GM12801 (cell line): ENCODE results near the gene MYO5A.

Source experiments
- TF ChIP-seq, protein P1 (sequence below): IDR thresholded peaks from one replicate; pipeline ENCODE4 v1.5.1; 2011; ENCODE audit warnings: control low read depth; ENCODE audit not compliant: insufficient read length; ENCODE audit errors: extremely low read depth

The MYO5A gene

GRCh38 chr15:52334491-52335160, 194.1 kb downstream of the MYO5A start:
- TF ChIP-seq, protein P1, sequence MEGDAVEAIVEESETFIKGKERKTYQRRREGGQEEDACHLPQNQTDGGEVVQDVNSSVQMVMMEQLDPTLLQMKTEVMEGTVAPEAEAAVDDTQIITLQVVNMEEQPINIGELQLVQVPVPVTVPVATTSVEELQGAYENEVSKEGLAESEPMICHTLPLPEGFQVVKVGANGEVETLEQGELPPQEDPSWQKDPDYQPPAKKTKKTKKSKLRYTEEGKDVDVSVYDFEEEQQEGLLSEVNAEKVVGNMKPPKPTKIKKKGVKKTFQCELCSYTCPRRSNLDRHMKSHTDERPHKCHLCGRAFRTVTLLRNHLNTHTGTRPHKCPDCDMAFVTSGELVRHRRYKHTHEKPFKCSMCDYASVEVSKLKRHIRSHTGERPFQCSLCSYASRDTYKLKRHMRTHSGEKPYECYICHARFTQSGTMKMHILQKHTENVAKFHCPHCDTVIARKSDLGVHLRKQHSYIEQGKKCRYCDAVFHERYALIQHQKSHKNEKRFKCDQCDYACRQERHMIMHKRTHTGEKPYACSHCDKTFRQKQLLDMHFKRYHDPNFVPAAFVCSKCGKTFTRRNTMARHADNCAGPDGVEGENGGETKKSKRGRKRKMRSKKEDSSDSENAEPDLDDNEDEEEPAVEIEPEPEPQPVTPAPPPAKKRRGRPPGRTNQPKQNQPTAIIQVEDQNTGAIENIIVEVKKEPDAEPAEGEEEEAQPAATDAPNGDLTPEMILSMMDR, result no peak

GRCh38 chr15:52331490-52332240, 197.0 kb downstream of the MYO5A start:
- TF ChIP-seq, protein P1, result no peak

GRCh38 chr15:52329987-52330386, 198.7 kb downstream of the MYO5A start:
- TF ChIP-seq, protein P1, result no peak

DNA sequence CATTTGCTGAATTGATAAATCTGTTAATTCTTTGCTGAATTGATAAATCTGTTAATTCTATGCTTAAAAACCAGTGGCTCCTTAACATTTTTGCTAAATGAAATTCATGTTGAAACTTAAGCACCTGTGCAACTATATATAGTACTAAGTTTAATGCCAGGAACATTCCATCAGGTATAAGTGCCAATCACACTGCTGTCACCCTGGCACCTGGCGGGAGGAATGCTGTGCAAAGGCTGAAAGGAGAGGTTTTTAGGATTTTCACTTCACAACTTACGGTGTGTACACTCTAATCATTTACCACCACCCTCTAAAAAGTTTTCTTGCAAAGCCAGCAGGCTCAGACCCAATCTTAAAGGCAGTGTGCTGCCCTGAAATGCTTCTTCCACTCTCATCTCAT, 199.5 kb downstream of the MYO5A start:
- TF ChIP-seq, protein P1, result no peak

DNA sequence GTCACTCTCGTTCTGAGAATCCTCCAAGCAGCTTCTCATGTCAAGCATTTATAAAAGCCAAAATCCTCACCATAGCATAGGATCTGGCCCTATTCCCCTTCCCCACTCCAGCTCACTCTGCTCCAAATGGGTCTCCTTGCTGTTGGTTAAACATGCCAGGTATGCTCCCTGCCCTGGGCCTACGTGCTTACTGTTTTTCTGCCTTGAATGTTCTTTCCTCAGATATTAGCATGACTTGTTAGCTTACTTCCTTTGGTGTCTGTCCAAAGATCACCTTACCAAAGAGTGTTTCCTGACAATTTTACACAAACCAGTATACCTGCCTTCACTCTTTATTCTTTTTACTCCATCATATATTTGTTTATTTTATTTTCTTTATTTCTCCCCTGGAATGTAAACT, 200.0 kb downstream of the MYO5A start:
- TF ChIP-seq, protein P1, result no peak

DNA sequence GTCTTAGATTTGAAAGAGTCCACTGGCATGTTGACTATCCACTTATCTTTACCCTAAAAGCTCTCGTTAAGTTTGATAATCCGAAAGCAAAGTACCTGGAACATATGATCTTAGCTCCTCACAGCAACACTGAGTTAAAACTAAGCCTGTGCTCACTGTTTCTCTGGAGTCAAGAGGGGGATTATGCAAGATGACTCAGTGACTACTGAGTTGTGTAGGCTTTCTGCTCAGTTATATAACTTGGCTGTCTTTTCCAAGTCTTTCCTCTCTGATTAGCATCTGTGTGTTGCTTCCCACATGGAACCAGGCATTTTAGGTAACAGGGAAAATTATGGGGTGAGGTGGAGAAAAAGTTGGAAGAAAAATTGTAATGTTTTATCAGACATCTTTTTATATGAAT, 201.9 kb downstream of the MYO5A start:
- TF ChIP-seq, protein P1, result no peak

DNA sequence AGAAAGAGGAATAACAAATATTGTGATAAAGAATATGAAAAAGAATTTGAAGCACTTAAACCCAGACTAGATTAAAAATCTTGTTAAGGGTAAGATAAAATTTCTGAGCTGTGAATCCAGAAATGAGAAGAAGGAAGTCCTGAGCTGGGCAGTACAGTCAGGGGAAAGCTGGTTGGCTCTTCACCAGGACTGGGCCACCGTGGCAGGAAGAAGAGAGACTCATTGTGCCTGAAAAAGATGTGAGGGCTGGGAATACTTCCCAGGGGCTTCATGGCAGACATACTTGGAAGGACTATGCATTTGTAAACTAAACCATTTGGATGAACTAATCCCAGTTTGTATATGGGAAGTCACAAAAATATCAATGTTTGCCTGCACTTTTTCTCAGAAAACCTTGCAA, 204.6 kb downstream of the MYO5A start:
- TF ChIP-seq, protein P1, result no peak
